HEK293T (cell line): ENCODE measurements around the gene UBE2G1.

Experiments
- ARNT ChIP-seq: fragments of 450-650 bp; IDR thresholded peaks from 2 replicates; pipeline ENCODE4 v1.6.1; 2017; ENCODE audit warnings: mild to moderate bottlenecking
- ELF4 ChIP-seq: fragments of 450-650 bp; IDR thresholded peaks from 2 replicates; pipeline ENCODE4 v1.6.1; 2017; ENCODE audit warnings: antibody characterized with exemption
- FOXA1 ChIP-seq: fragments of 450-650 bp; IDR thresholded peaks from 2 replicates; pipeline ENCODE4 v1.6.1; 2016; ENCODE audit warnings: mild to moderate bottlenecking
- FOXK2 ChIP-seq: fragments of 450-650 bp; IDR thresholded peaks from 2 replicates; pipeline ENCODE4 v1.6.1; 2016; ENCODE audit warnings: mild to moderate bottlenecking
- FOXM1 ChIP-seq: fragments of 450-650 bp; IDR thresholded peaks from 2 replicates; pipeline ENCODE4 v1.6.1; 2017; ENCODE audit warnings: mild to moderate bottlenecking, borderline replicate concordance
- PKNOX1 ChIP-seq: fragments of 450-650 bp; IDR thresholded peaks from 2 replicates; pipeline ENCODE4 v1.6.1; 2016
- SP1 ChIP-seq: fragments of 450-650 bp; IDR thresholded peaks from 2 replicates; pipeline ENCODE4 v1.6.1; 2017
- SUZ12 ChIP-seq: fragments of 450-650 bp; IDR thresholded peaks from 2 replicates; pipeline ENCODE4 v1.6.1; 2016; ENCODE audit warnings: mild to moderate bottlenecking

- TF ChIP-seq FOXK2, result no peak
- TF ChIP-seq PKNOX1, result no peak
- TF ChIP-seq FOXM1, result no peak
- no peak for TF ChIP-seq SP1
- no peak for TF ChIP-seq ARNT
- TF ChIP-seq FOXA1, result no peak
- TF ChIP-seq ELF4, result no peak
- no peak for TF ChIP-seq SUZ12
Observed at GRCh38 chr17:4248504-4249277, 117.8 kb downstream of the UBE2G1 start.
